Activated T-cell treated with anti-CD3 and anti-CD28 coated beads, Interleukin-2, amount 50 U/mL, for 1 hour (primary cell): ENCODE data around the gene DLGAP4.
A peak's percentile ranks its signal among the peaks of the same experiment; 100 is the strongest.

Experiments used
- DNase-seq: peaks from one replicate; pipeline ENCODE4 v3.0.0-alpha.2; 2020

DLGAP4 gene

DNA sequence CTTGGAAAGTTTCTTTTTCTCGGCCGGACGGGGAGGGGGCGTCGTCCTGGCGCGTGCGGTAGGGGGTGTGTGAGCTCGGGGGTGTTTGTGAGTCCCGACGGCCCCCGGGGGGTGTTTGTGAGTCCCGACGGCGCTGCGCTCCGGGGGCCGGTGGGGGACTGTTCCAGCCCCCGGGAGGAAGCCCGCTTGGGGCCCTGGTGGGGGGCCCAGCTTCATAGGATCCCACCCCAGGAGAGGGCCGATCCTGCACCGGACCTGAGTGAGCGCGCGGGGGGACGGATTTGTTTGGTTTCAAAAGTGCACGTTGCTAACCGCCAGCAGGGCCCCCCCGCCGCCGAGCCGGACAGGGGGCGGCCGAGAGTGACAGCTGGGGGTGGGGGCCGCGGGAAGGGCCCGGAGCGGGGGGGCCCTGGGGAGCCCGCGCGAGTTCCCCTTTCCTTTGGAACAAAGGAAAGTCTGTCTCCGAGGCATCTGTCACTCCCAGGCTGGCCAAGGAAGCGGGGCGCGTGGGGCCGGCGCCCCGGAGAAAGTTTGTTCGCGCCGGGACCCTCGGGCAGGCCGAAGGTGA is 267.7 kb downstream of the DLGAP4 start:
- no peak for DNase-seq

DNA sequence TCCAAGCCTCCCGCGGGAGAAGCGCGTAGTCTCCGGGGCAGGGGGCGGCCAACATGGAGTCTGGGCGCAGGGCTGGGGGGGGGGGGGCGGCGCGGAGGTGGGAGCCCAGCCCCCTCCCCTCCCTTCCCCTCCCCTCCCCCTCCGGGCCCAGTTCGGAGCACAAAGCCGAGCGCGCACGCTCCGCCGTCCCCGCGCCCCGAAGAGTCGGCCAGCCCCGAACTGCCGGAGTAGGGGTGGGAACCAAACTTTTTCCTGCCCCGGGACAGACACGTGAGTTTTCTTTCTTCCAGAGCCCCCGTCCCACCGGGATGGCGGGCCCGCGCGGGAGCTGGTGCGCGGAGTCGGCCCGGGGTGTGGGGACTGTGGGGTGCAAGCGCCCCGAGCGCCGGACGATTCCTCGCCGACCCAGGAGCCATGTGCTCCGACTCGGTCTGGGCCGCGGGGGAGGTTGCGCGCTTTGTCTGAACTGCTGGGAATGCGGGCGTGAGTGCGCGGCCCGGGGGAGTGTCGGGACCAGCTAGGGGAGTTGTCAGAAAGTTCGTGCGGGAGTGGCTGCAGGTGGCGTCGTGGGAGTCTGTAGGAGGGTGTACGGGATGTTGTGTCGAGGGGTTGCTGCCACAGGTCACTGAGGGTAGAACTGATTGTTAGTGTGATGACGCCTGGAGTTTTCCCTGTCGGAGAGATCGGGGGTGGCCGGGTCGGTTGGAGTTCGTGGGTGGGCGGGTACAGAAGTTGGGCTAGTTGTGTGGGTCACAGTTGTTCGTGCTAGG is 268.4 kb downstream of the DLGAP4 start:
- DNase-seq, result peak; percentile 61

DNA sequence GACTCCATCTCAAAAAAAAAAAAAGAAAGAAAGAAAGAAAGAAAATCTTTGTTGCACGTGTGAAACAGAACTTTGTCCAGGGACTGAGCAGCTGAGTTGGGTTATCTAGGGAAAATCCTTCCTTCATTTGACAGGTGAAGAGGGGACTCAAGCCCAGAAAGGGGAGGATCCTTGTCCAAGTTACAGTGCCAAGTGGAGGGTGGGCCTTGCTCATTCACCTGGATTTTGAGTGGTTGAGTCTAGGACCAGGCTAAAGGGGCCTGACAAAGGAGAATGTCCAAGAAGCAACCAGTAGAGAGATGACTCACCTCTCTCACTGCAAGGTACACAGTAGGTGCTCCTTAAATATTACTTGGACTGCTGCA is 269.9 kb downstream of the DLGAP4 start:
- no peak for DNase-seq
